Trophoblast cell (in vitro differentiated cells and primary cell): ENCODE results near the gene CYP27B1.

Source experiments
- DNase-seq, 2 donors: peaks; one replicate each; pipeline ENCODE4 v3.0.0-alpha.2; 2016
- H2AFZ ChIP-seq: 2 replicates; pipeline ENCODE4 v1.6.1; 2013; ENCODE audit warnings: low read length, moderate library complexity, mild to moderate bottlenecking; ENCODE audit not compliant: insufficient read depth, poor library complexity
- H2AK5ac ChIP-seq: 2 replicates; pipeline ENCODE4 v1.6.1; 2013; ENCODE audit warnings: mild to moderate bottlenecking, low read length
- H2BK120ac ChIP-seq: 2 replicates; pipeline ENCODE4 v1.6.1; 2013; ENCODE audit warnings: low read length, mild to moderate bottlenecking, moderate library complexity; ENCODE audit not compliant: insufficient read depth, poor library complexity
- H2BK12ac ChIP-seq: 2 replicates; pipeline ENCODE4 v1.6.1; 2013; ENCODE audit warnings: mild to moderate bottlenecking, low read length, moderate library complexity
- H2BK5ac ChIP-seq: 2 replicates; pipeline ENCODE4 v1.6.1; 2013; ENCODE audit warnings: low read length, low read depth, moderate library complexity, mild to moderate bottlenecking; ENCODE audit not compliant: poor library complexity
- H3K14ac ChIP-seq: 2 replicates; pipeline ENCODE4 v1.6.1; 2013; ENCODE audit warnings: mild to moderate bottlenecking, low read length
- H3K18ac ChIP-seq: 2 replicates; pipeline ENCODE4 v1.6.1; 2013; ENCODE audit warnings: mild to moderate bottlenecking, low read length
- H3K23ac ChIP-seq: 2 replicates; pipeline ENCODE4 v1.6.1; 2013; ENCODE audit warnings: low read length
- H3K27ac ChIP-seq: 2 replicates; pipeline ENCODE4 v1.5.1; 2013; ENCODE audit warnings: low read depth, mild to moderate bottlenecking, inconsistent platforms, low read length, moderate library complexity
- H3K27me3 ChIP-seq: 2 replicates; pipeline ENCODE4 v1.6.1; 2013; ENCODE audit warnings: inconsistent platforms, mild to moderate bottlenecking, low read length, moderate library complexity; ENCODE audit not compliant: insufficient read depth
- H3K36me3 ChIP-seq, 2 experiments: 1 replicate in 1 of 2; 2 replicates in 1 of 2; pipeline ENCODE4 v1.6.1; 2013; ENCODE audit warnings: low read length in 2 of 2, mild to moderate bottlenecking in 2 of 2, moderate library complexity in 1 of 2; ENCODE audit not compliant: insufficient read depth in 2 of 2, control insufficient read depth in 1 of 2
- H3K4ac ChIP-seq: 2 replicates; pipeline ENCODE4 v1.6.1; 2013; ENCODE audit warnings: low read depth, mild to moderate bottlenecking, low read length, moderate library complexity
- H3K4me1 ChIP-seq, 2 experiments: 1 replicate in 1 of 2; 2 replicates in 1 of 2; pipeline ENCODE4 v1.6.1; 2013; ENCODE audit warnings: low read length in 2 of 2, mild to moderate bottlenecking in 2 of 2, moderate library complexity in 1 of 2; ENCODE audit not compliant: insufficient read depth in 2 of 2, control insufficient read depth in 1 of 2
- H3K4me2 ChIP-seq: 2 replicates; pipeline ENCODE4 v1.6.1; 2013; ENCODE audit warnings: inconsistent platforms, mild to moderate bottlenecking, low read length, moderate library complexity
- H3K4me3 ChIP-seq: 2 replicates; pipeline ENCODE4 v1.5.1; 2013; ENCODE audit warnings: mild to moderate bottlenecking, low read depth, low read length, inconsistent platforms
- H3K79me1 ChIP-seq: one replicate; pipeline ENCODE4 v1.6.1; 2013; ENCODE audit warnings: low read length
- H3K79me2 ChIP-seq: 2 replicates; pipeline ENCODE4 v1.6.1; 2013; ENCODE audit warnings: low read length, mild to moderate bottlenecking; ENCODE audit not compliant: control insufficient read depth, insufficient read depth, poor library complexity
- H3K9ac ChIP-seq: 2 replicates; pipeline ENCODE4 v1.6.1; 2013; ENCODE audit warnings: mild to moderate bottlenecking, low read length
- H3K9me3 ChIP-seq: 2 replicates; pipeline ENCODE4 v1.6.1; 2013; ENCODE audit warnings: low read depth, mild to moderate bottlenecking, control low read depth, inconsistent platforms, low read length; ENCODE audit not compliant: insufficient read depth
- H4K12ac ChIP-seq: 2 replicates; pipeline ENCODE4 v1.6.1; 2013; ENCODE audit warnings: low read depth, mild to moderate bottlenecking, low read length, moderate library complexity
- H4K8ac ChIP-seq: 2 replicates; pipeline ENCODE4 v1.6.1; 2013; ENCODE audit warnings: low read depth, mild to moderate bottlenecking, low read length, moderate library complexity
- H4K91ac ChIP-seq: one replicate; pipeline ENCODE4 v1.6.1; 2013; ENCODE audit warnings: low read depth, mild to moderate bottlenecking, low read length, moderate library complexity
- WGBS: extraction: QIAGEN DNeasy Blood & Tissue Kit; methylation state at CpG from one replicate; pipeline ENCODE4 v1.1.7; 2013; ENCODE audit warnings: missing lambda C conversion rate; ENCODE audit not compliant: insufficient read length, insufficient coverage; ENCODE audit errors: extremely low coverage; 5-methylcytosine and 5-hydroxymethylcytosine counted together

Gene CYP27B1

DNA sequence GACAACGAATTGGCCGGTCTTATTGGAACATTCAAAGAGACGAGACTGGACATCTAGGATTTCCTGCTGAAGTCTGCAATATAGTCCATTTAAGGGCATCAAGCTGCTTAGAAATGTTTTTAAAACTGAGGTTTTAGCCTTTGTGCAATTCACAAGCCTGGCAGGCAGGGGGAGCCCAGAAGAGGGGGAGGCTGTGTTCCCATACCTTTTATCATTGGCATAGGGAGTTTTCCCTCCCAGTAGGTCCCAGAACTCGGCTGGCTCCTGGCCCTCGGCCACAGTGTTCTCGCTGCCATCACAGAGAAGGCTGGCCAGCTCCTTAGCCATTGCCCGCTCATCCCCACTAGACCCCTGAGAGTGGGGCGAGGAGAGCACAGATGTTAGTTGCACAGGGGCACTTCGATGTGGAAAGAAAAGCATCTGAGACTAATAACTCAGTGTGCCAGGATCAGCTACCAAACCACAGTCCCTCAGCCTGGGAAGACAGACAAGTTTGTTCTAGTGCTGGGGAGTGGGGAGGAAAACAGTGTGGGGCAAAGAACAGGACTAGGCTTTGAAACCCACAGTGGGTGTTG is 36.5 kb upstream of the CYP27B1 start:
- Histone ChIP-seq H3K36me3 (peaks cover 0 to 15% of the 10 kb centered on the region in 2 experiments), H4K91ac (no peak overlapping the region), H4K12ac (no peak overlapping the region), H2BK5ac (no peak overlapping the region), H3K4ac (no peak overlapping the region), H2AFZ (no peak overlapping the region), H3K14ac (no peak overlapping the region), H2BK12ac (no peak overlapping the region), H3K4me1 (no peaks in the 10 kb centered on the region), H2BK120ac (no peak overlapping the region), H3K23ac (no peak overlapping the region), H3K4me3 (no peak overlapping the region), H3K79me2 (no peaks in the 10 kb centered on the region), H3K9me3 (no peaks in the 10 kb centered on the region), H4K8ac (no peak overlapping the region), H3K18ac (no peak overlapping the region), H3K9ac (no peak overlapping the region), H3K79me1 (no peaks in the 10 kb centered on the region), H3K4me2 (no peak overlapping the region), H2AK5ac (no peak overlapping the region), H3K27ac (no peak overlapping the region), H3K27me3 (no peaks in the 10 kb centered on the region)
- peak in 1 of 2 donors; percentile 50 for DNase-seq
- WGBS: no CpG with 5 or more reads among the region's 9 CpGs

DNA sequence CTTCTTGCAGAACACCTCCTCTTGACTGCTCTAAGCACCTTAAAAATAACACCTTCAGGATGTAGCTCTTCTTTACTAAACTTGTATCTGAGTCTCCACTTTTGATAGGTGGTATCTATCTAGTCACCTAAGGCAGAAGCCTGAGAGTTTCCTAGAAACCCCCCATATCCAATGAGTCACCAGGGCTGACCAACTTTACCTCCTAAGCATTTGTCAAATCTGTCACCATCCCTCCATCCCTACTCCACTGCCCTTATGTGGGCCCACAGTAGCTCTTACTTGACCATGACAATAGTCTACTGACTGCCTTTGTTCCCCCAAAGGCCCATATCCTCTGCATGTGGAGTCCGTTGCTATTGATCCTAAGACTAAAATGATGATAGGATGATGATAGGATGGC is 35.7 kb upstream of the CYP27B1 start:
- no CpG with 5 or more reads among the region's 1 CpG for WGBS
- no peak overlapping the region for H4K91ac ChIP-seq

DNA sequence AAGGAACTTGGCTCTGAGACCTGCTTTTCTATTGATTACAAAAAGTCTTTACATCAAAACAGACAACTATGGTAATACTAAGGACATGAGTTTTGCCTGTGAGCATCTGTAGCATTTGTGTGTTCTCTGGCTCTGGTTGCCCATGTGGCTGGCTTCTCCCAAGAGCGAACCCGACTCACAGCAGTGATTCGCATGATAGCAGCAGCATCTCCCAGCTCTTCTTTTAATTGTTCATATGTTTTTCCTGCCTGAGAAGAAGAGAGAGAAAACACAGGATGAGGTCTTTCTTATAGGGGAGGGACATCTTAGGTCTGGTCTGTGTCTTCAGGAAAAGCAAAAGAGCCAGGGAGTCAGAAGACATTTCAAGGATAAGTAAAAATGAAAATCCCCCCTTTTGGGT is 34.1 kb upstream of the CYP27B1 start:
- H3K27ac ChIP-seq: no peak overlapping the region
- H4K12ac ChIP-seq: no peak overlapping the region
- no peak overlapping the region for H3K9ac ChIP-seq
- no peaks in the 10 kb centered on the region for H3K79me2 ChIP-seq
- H2AFZ ChIP-seq: no peak overlapping the region
- no peak overlapping the region for H2BK12ac ChIP-seq
- no peak overlapping the region for H3K18ac ChIP-seq
- peaks cover 4 to 12% of the 10 kb centered on the region in 2 experiments for H3K36me3 ChIP-seq
- H3K9me3 ChIP-seq: no peaks in the 10 kb centered on the region
- no peak overlapping the region for H2BK5ac ChIP-seq
- no peak overlapping the region for H3K23ac ChIP-seq
- H3K14ac ChIP-seq: no peak overlapping the region
- H4K8ac ChIP-seq: no peak overlapping the region
- H3K4me3 ChIP-seq: no peak overlapping the region
- H4K91ac ChIP-seq: no peak overlapping the region
- H3K4ac ChIP-seq: no peak overlapping the region
- H3K4me2 ChIP-seq: no peak overlapping the region
- DNase-seq: no peak
- no peaks in the 10 kb centered on the region for H3K79me1 ChIP-seq
- no peaks in the 10 kb centered on the region for H3K27me3 ChIP-seq
- H2BK120ac ChIP-seq: no peak overlapping the region
- H3K4me1 ChIP-seq: no peaks in the 10 kb centered on the region
- H2AK5ac ChIP-seq: no peak overlapping the region
- WGBS: no CpG with 5 or more reads among the region's 3 CpGs

More for the DNA sequence above, 35.7 kb upstream of the CYP27B1 start:
- Histone ChIP-seq H3K79me2 (no peaks in the 10 kb centered on the region), H2BK5ac (no peak overlapping the region), H2AFZ (no peak overlapping the region), H4K8ac (no peak overlapping the region), H3K27me3 (no peaks in the 10 kb centered on the region), H3K23ac (no peak overlapping the region), H3K4me2 (no peak overlapping the region), H3K36me3 (peaks cover 0 to 9% of the 10 kb centered on the region in 2 experiments), H3K4me3 (no peak overlapping the region), H3K4ac (no peak overlapping the region), H3K27ac (no peak overlapping the region), H2AK5ac (no peak overlapping the region), H3K4me1 (no peaks in the 10 kb centered on the region), H3K9me3 (no peaks in the 10 kb centered on the region), H3K14ac (no peak overlapping the region), H3K18ac (no peak overlapping the region), H3K9ac (no peak overlapping the region), H2BK12ac (no peak overlapping the region), H3K79me1 (no peaks in the 10 kb centered on the region), H2BK120ac (no peak overlapping the region), H4K12ac (no peak overlapping the region)
- no peak for DNase-seq

DNA sequence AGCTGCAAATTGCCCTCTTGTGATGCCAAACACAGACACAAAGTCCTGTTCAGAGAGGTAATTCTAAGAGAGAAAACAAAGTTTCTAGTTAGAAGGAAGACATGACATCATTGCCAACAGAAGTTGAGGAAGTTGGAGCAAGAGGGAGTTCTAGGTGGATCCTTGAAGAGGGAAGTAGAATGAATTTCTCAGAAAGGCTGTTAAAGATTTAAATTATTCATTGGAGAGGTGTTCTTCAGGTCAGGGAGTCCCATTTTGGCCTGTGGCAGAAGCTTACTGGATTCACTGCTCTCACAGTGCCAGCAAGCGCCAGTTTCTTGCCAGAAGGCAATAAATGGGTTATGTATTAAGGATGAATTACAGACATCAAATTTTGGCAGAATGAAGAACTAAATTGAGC is 31.1 kb upstream of the CYP27B1 start:
- no peak overlapping the region for H3K14ac ChIP-seq
- H3K9ac ChIP-seq: no peak overlapping the region
- H3K79me1 ChIP-seq: no peaks in the 10 kb centered on the region
- no peak overlapping the region for H3K27ac ChIP-seq
- H4K91ac ChIP-seq: no peak overlapping the region
- no peak overlapping the region for H2BK120ac ChIP-seq
- H3K27me3 ChIP-seq: no peaks in the 10 kb centered on the region
- H2AK5ac ChIP-seq: no peak overlapping the region
- no peaks in the 10 kb centered on the region for H3K79me2 ChIP-seq
- peaks cover 10 to 23% of the 10 kb centered on the region in 2 experiments for H3K36me3 ChIP-seq
- no peak overlapping the region for H3K4me3 ChIP-seq
- no peak overlapping the region for H3K4me2 ChIP-seq
- WGBS: no CpG with 5 or more reads among the region's 1 CpG
- no peak for DNase-seq
- H2AFZ ChIP-seq: no peak overlapping the region
- no peak overlapping the region for H3K18ac ChIP-seq
- H4K12ac ChIP-seq: no peak overlapping the region
- no peak overlapping the region for H4K8ac ChIP-seq
- H2BK5ac ChIP-seq: no peak overlapping the region
- no peaks in the 10 kb centered on the region for H3K9me3 ChIP-seq
- H3K23ac ChIP-seq: no peak overlapping the region
- no peaks in the 10 kb centered on the region for H3K4me1 ChIP-seq
- H3K4ac ChIP-seq: no peak overlapping the region
- H2BK12ac ChIP-seq: no peak overlapping the region
